ENCODE data around the gene C1QL1.
A peak's percentile ranks its signal among the peaks of the same experiment; 100 is the strongest.

The C1QL1 gene

DNA sequence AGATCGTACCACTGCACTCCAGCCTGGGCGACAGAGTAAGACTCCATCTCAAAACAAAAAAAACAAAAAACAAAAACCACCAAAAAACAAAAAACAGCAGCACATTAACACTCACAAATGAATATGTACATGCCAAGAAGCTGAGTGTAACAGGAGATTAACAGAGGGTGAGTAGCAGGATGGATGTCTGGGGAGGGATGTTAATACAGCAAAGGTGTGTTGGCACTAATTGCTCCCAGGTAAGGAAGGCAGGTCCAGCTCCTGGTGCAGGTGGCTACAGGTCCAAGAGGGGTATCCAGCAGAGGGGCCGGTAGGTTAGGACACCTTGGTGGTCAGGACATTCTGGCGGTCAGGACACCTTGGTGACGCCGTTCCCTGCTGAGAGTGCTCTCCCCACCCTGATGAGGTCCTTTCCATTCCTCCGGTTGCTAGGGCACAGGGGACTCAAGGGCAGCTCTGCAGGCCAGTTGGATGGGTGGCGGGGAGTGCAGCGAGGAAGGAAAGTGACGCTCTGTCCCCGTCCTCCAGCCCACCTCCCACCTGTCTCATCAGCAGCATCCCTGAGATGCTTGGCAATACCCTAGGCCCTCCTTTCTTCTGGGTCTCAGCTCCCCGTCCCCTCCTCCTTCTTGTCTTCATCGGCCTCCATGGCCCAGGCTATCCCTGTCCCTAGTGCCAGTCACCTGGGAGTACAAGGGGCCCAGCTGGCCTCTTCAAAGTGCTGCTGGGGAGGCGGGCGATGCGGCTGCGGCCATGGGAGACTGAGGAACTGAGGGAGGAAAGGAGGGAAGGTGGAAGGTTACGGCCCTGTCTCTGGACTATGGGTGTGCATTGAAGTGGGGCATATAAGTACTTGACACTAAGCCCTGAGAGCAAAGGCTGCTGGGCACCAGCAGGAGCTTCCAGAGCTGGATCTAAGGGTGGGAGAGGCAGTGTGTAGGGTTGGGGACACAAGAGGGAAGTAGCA, 42.1 kb downstream of the C1QL1 start:
- no peak for DNase-seq
- TF ChIP-seq GATA1 (IDR thresholded peaks at IDR 0.05; ENCODE audit: low read depth, low read length): no peak
- no peak for TF ChIP-seq POLR2A (IDR thresholded peaks at IDR 0.05; ENCODE audit: low read length)

- DNase-seq: no peak
- TF ChIP-seq GATA1 (IDR thresholded peaks at IDR 0.05; ENCODE audit: low read depth, low read length): no peak
- no peak for TF ChIP-seq POLR2A (IDR thresholded peaks at IDR 0.05; ENCODE audit: low read length)
Measured at GRCh38 chr17:44924107-44924544, 44.0 kb downstream of the C1QL1 start.

DNA sequence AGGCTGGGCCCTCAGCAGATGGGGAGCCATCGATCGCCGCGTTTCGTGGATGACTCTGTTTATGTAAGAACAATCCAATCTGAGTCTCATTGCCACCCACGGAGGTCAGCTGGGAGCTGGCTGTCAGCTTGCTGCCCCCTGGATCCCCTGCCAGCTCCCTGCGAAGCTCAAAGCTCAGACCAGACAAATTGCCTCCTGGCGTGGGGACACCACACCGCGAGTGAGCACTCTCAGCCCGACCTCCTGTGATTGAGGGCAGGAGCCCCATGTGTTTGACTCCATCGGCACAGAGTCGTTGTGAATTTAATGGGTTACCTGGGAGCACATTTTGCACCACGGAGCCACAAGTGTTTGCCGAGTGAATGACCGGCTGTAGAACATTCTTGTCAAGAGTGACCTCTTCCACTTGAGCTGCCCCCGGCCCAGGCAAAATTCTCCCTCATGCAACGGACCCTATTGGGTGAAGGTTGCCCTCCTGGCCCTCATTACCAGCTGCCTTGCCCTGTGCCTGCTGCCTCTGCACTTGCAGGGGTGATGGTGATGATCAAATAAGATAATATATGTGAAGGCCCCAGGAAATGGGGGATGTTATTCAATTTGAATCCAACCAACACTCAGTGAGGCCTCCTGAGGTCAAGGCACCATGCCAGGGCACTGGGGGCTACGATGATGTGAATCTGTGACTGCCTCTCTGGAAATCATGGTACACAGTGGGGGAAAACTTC, 45.2 kb downstream of the C1QL1 start:
- DNase-seq: no peak
- TF ChIP-seq GATA1 (IDR thresholded peaks at IDR 0.05; ENCODE audit: low read depth, low read length): no peak
- TF ChIP-seq POLR2A (IDR thresholded peaks at IDR 0.05; ENCODE audit: low read length): no peak

DNA sequence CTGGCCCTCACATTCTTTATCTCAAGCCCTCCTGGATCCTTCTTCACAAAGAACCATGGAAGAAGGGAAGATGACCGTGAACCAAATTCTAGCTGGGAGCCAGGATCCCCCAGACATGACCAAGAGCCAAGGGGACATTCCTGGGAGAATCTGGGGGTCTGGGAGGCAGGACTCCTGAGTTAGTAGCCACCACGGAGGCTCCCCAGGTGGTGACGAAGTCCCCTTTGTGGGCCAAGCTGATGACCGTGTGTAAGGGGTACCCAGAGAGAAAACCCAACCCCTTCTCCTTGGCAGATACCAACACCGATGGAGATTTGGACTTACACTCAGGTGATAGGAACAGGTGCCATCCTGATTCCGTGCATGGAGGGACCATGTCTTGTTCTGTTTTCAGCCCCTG, 46.0 kb downstream of the C1QL1 start:
- no peak for DNase-seq
- TF ChIP-seq POLR2A (IDR thresholded peaks at IDR 0.05; ENCODE audit: low read length) (no peak), GATA1 (IDR thresholded peaks at IDR 0.05; ENCODE audit: low read depth, low read length) (no peak)

- no peak for DNase-seq
Measured at GRCh38 chr17:44921122-44921882, 46.8 kb downstream of the C1QL1 start.

GRCh38 chr17:44920565-44920940, 47.5 kb downstream of the C1QL1 start:
- no peak for DNase-seq
- TF ChIP-seq GATA1 (IDR thresholded peaks at IDR 0.05; ENCODE audit: low read depth, low read length) (no peak), POLR2A (IDR thresholded peaks at IDR 0.05; ENCODE audit: low read length) (no peak)

More at GRCh38 chr17:44921122-44921882, 46.8 kb downstream of the C1QL1 start:
- TF ChIP-seq POLR2A (IDR thresholded peaks at IDR 0.05; ENCODE audit: low read length): no peak
- TF ChIP-seq GATA1 (IDR thresholded peaks at IDR 0.05; ENCODE audit: low read depth, low read length): no peak

DNA sequence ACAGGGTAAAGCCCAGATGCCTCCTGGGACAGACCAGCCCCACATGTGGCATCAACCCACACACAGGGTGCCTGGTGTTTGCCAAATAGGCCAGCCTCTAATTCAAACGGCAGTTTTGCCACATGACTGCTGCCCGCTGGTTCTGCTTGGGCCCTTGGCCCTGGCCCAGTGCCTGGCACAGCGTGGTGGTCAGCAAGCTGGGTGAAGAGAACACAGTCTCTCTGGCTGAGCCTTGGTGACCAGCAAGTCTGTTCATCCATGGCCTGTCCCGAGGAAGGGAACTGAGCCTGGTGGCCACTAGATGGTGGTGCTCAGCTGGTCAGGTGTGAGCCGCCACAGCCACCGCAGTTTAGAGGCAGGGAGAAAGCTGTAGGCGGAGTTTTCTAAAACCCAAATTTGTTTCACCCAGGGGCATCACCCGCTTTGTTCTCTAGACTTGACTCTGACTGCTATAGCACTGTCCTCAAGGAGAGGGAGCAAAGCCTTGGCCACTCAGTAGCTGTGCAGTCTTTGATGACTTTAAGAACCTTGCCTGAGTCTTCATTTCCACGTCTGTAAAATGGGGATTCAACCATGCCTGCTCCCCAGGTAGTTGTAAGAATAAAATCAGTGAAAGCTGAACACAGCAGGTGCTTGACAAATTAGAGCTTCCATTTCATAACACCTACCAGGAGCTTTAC, 48.1 kb downstream of the C1QL1 start:
- TF ChIP-seq GATA1 (IDR thresholded peaks at IDR 0.05; ENCODE audit: low read depth, low read length): no peak
- no peak for TF ChIP-seq POLR2A (IDR thresholded peaks at IDR 0.05; ENCODE audit: low read length)
- DNase-seq: peak; percentile 77 to 83

GRCh38 chr17:44919411-44919810, 48.7 kb downstream of the C1QL1 start:
- TF ChIP-seq GATA1 (IDR thresholded peaks at IDR 0.05; ENCODE audit: low read depth, low read length) (no peak), POLR2A (IDR thresholded peaks at IDR 0.05; ENCODE audit: low read length) (no peak)
- DNase-seq: no peak

DNA sequence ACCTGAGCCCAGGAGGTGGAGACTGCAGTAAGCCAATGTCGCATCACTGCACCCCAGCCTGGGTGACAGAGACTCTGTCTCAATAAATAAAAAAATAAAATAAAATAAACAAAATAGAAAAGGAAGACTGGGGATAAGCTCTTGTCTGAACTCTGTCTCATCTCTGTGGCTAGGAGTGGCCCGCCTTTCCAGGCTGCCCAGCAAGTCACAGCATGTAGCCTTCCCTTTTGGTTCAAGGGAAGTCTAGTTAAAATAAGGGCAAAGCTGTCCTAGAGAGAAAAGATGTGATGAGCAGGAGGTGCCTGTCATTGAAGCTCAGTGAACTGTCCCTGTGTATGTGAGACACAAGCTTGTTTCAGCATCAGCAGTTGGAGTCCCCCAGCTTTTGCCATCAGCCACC, 50.1 kb downstream of the C1QL1 start:
- no peak for DNase-seq
- TF ChIP-seq POLR2A (IDR thresholded peaks at IDR 0.05; ENCODE audit: low read length): no peak
- no peak for TF ChIP-seq GATA1 (IDR thresholded peaks at IDR 0.05; ENCODE audit: low read depth, low read length)

GRCh38 chr17:44917456-44917855, 50.6 kb downstream of the C1QL1 start:
- no peak for TF ChIP-seq POLR2A (IDR thresholded peaks at IDR 0.05; ENCODE audit: low read length)
- TF ChIP-seq GATA1 (IDR thresholded peaks at IDR 0.05; ENCODE audit: low read depth, low read length): no peak
- DNase-seq: no peak

DNA sequence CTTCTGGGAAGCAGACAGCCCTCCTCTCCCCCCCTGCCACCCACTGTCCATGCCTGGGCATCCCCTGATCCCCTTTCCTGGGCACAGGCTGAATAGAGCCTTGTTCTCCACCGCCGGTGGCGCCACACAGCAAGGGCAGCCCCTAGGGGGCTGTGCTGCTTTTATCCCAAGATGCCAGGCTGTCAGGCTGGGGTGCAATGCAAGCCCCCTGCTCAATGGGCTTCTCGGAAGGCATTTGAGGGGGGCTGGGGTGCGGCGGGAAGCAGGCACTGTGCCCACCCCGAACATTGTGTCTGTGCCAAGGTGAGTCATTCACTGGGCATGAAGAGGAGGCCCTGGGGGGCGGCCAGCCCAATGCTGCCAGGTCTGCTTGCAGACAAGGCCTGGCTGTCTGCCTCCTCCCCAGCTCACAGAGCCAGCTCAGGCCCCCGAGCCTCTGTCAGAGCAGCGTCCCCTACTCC, 51.3 kb downstream of the C1QL1 start:
- DNase-seq: no peak
- TF ChIP-seq POLR2A (IDR thresholded peaks at IDR 0.05; ENCODE audit: low read length): no peak
- TF ChIP-seq GATA1 (IDR thresholded peaks at IDR 0.05; ENCODE audit: low read depth, low read length): no peak

DNA sequence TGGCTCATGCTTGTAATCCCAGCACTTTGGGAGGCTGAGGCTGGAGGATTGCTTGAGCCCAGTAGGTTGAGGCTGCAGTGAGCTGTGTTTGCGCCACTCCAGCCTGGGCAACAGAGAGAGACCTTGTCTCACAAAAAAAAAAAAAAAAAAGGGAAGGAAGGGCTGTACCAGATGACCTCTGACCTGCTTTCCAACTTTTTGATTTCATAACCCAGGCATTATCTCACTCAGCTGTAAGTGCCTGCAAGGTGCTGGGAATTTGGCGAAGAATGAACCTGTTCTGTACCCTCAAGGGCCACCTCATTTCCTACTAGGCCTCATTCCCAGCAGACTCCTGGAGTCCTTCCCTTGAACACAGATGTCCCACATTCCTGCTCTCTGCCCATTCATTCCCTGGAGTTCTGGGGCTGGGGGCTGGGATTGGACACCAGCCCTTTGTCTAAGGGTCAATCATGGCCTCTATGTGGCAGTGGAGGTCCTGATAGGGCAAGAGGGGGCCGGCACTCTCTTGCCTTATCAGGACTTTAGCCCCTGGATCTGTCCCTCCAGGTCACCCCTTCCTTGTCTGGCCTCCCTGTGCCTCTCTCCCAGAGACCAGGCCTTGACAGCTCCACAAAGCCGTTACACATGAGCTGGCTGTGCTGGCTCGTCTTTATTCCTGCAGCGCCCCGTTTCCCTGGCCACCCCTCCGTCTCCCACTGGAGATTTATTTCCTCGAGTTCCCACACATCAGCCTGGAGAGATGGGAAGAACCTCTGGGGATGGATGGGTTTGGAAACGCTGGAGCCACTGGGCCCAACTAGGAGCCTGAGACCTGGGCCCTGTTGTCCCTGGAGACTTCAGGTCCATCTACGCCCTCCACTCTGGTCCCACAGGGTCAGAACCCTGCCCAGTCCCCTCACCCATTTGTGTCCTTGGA, 52.0 kb downstream of the C1QL1 start:
- DNase-seq: no peak
- TF ChIP-seq POLR2A (IDR thresholded peaks at IDR 0.05; ENCODE audit: low read length) (no peak), GATA1 (IDR thresholded peaks at IDR 0.05; ENCODE audit: low read depth, low read length) (no peak)
